Chondrocyte (in vitro differentiated cells): ENCODE measurements around the gene NPEPPS. TPM values are rescaled to one million over a fixed set of nuclear protein-coding genes. Genes with fewer than 3 reads are reported as not detected.

Experiments used
- DNase-seq: peaks from one replicate; pipeline ENCODE4 v3.0.0; 2021; ENCODE audit warnings: mixed read lengths, low spot score
- H3K27ac Mint-ChIP-seq: one replicate; pipeline ENCODE4 v1.8.0; 2021; ENCODE audit warnings: mild to moderate bottlenecking, moderate library complexity, mixed read lengths; ENCODE audit not compliant: unreplicated experiment
- H3K27me3 Mint-ChIP-seq: 2 replicates; pipeline ENCODE4 v1.8.0; 2021; ENCODE audit warnings: low read depth, mixed read lengths
- H3K36me3 Mint-ChIP-seq: 2 replicates; pipeline ENCODE4 v1.8.0; 2021; ENCODE audit warnings: low read depth, mixed read lengths
- H3K4me1 Mint-ChIP-seq: 2 replicates; pipeline ENCODE4 v1.8.0; 2021; ENCODE audit warnings: low read depth, mild to moderate bottlenecking, mixed read lengths
- H3K4me3 Mint-ChIP-seq: one replicate; pipeline ENCODE4 v1.8.0; 2021; ENCODE audit warnings: mild to moderate bottlenecking, moderate library complexity, mixed read lengths; ENCODE audit not compliant: unreplicated experiment
- H3K9me3 Mint-ChIP-seq: 2 replicates; pipeline ENCODE4 v1.8.0; 2021; ENCODE audit warnings: low read depth, mixed read lengths
- total RNA-seq: library from RNA; stranded (reverse); gene quantifications from 3 replicates; pipeline ENCODE4 v1.2.1, GENCODE V29; 2021
- TF ChIP-seq, protein P1 (sequence below): fragments of 200-600 bp; sonication (generic); IDR thresholded peaks from 2 replicates; pipeline ENCODE4 v1.5.0; 2021; ENCODE audit warnings: antibody characterized with exemption, mild to moderate bottlenecking, moderate library complexity

Gene NPEPPS
- total RNA-seq, 1 donor from 2014 or later: 113 TPM

DNA sequence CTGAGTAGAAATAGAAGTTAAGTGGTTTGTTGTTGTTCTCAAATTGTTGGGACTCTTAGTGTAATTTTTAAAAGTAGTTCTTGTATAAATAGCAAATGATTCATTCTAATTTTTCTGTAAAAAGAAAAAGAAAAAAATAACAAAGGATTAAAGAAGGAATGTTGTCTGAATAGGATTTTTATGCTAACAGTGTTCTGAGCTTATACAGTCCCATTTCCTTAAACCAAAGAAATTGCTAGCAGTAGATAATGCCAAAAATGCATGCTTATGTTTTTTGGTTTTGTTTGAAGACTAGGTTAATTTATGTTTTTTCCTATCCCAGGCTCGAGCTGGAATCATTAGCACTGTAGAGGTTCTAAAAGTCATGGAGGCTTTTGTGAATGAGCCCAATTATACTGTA lies 74.1 kb downstream of the NPEPPS start:
- Mint-ChIP-seq H3K4me3 (no peak overlapping the region), H3K36me3 (peaks cover 22% of the 10 kb centered on the region), H3K9me3 (no peaks in the 10 kb centered on the region), H3K27ac (peak overlapping the region; percentile 60), H3K27me3 (no peaks in the 10 kb centered on the region), H3K4me1 (peaks cover 29% of the 10 kb centered on the region)
- DNase-seq: no peak
- TF ChIP-seq, protein P1, sequence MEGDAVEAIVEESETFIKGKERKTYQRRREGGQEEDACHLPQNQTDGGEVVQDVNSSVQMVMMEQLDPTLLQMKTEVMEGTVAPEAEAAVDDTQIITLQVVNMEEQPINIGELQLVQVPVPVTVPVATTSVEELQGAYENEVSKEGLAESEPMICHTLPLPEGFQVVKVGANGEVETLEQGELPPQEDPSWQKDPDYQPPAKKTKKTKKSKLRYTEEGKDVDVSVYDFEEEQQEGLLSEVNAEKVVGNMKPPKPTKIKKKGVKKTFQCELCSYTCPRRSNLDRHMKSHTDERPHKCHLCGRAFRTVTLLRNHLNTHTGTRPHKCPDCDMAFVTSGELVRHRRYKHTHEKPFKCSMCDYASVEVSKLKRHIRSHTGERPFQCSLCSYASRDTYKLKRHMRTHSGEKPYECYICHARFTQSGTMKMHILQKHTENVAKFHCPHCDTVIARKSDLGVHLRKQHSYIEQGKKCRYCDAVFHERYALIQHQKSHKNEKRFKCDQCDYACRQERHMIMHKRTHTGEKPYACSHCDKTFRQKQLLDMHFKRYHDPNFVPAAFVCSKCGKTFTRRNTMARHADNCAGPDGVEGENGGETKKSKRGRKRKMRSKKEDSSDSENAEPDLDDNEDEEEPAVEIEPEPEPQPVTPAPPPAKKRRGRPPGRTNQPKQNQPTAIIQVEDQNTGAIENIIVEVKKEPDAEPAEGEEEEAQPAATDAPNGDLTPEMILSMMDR: no peak

DNA sequence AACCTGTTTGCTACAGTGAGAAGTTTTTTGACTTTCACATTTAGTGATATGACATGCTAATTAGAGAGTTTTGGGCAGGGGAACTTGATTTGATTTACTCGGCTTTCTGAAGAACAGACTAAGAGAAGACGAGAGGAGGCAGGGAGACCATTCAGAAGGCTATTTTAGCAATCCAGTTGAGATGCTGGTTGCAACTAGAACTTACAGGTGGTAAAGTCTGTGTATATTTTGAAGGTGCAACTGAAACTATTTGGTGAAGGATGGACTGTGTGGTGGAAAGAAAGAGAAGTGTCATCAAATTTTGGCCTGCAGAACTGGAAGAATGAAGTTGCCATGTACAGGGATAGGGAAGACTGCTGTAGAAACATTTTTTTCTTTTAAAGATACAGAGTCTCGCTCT lies 76.6 kb downstream of the NPEPPS start:
- H3K27ac Mint-ChIP-seq: no peak overlapping the region
- peaks cover 14% of the 10 kb centered on the region for H3K36me3 Mint-ChIP-seq
- no peaks in the 10 kb centered on the region for H3K9me3 Mint-ChIP-seq
- DNase-seq: no peak
- H3K27me3 Mint-ChIP-seq: no peaks in the 10 kb centered on the region
- H3K4me1 Mint-ChIP-seq: peaks cover 32% of the 10 kb centered on the region
- TF ChIP-seq, protein P1: no peak
- H3K4me3 Mint-ChIP-seq: no peak overlapping the region

DNA sequence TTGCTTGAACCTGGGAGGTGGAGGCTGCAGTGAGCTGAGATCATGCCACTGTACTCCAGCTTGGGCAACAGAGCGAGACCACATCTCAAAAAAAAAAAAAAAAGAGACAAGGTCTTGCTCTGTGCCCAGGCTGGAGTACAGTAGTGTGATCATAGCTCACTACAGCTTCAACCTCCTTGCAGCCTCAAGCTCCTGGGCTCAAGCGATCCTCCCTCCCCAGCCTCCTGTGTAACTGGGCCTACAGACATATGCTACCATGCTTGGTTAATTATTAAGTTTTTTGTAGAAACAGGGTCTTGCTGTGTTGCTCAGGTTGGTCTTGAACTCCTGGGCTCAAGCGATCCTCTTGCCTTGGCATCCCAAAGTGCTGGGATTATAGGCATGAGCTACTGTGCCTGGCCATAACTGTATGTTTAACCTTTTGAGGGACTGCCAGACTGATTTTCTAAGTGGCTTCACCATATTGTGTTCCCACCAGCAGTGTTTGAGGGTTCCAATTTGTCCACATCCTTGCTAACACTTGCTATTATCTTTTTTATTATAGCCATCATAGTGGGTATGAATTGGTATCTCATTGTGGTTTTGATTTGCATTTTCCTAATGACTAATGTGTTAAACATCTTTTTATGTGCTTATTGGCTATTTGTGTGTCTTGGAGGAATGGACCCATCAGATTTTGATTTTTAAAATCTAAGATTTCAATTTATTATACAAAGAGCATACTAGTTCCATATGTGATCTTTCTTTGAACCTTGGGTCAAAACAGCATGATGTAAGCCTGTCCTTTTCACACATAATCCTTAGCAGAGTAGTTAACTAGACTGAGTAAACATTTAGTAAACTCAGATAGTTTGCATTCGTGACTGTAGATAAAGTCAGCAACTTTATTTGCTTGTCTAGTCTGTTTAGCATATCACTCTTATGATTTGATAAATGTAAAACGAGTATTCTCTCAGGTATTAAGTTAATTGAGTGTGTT lies 80.8 kb downstream of the NPEPPS start:
- TF ChIP-seq, protein P1: no peak
- peak overlapping the region; percentile 63 for H3K27ac Mint-ChIP-seq

DNA sequence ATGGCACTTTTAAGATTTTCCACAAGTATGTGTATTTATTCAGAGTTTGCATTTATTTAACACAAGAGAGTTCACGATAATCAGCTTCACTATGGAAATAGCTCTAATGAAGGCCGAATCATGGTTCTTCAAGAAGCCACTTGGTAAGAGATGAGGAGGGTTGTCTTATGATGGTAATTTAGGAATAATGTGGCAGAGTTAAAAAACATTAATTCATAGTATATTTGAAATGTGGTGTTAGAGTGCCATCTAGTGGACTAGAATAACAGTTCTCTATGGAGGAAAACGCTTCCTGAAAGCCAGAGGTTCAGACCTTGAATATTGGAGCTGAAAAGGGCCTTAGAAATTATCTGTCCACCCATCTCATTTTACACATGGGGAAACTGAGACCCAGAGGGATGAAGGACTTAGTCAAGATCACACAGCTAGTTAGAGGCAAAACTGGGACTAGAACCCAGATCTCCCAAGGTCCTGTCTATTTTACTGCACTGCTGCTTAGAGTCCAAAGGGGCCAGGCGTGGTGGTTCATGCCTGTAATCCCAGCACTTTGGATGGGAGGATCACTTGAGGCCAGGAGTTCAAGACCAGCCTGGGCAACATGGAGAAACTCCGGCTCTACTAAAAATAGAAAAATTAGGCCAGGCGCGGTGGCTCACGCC lies 85.0 kb downstream of the NPEPPS start:
- no peak for DNase-seq
- H3K4me3 Mint-ChIP-seq: no peak overlapping the region
- H3K27ac Mint-ChIP-seq: no peak overlapping the region
- no peaks in the 10 kb centered on the region for H3K27me3 Mint-ChIP-seq
- no peaks in the 10 kb centered on the region for H3K9me3 Mint-ChIP-seq
- TF ChIP-seq, protein P1: peak; percentile 92
- peaks cover 32% of the 10 kb centered on the region for H3K4me1 Mint-ChIP-seq
- peaks cover 24% of the 10 kb centered on the region for H3K36me3 Mint-ChIP-seq

More for the DNA sequence above, 80.8 kb downstream of the NPEPPS start:
- Mint-ChIP-seq H3K4me1 (peaks cover 12% of the 10 kb centered on the region), H3K9me3 (no peaks in the 10 kb centered on the region), H3K4me3 (no peak overlapping the region), H3K27me3 (no peaks in the 10 kb centered on the region), H3K36me3 (peaks cover 16% of the 10 kb centered on the region)
- DNase-seq: no peak

DNA sequence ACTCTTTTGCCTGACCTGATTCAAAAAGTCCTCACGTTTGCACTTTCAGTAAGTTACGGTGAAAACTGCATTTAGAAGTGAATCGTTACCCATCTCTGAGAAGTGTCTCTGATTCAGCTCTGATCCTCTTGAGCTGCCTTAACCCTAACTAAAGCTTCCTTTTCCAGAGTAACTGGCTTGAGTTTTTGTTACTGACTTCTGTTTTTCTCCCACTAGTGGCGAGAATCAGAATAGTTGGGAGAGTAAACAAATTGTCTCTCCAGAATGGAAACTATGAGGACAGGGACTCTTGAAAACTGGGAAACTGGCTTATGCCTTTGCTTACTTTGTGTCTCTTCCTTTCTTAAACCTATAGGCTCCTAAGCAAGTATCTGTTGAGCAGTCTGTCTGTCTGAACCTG lies 87.5 kb downstream of the NPEPPS start:
- no peaks in the 10 kb centered on the region for H3K9me3 Mint-ChIP-seq
- peak overlapping the region; percentile 61 for H3K27ac Mint-ChIP-seq
- peaks cover 55% of the 10 kb centered on the region for H3K4me1 Mint-ChIP-seq
- TF ChIP-seq, protein P1: peak; percentile 70
- DNase-seq: no peak
- no peaks in the 10 kb centered on the region for H3K27me3 Mint-ChIP-seq
- H3K36me3 Mint-ChIP-seq: peaks cover 22% of the 10 kb centered on the region
- H3K4me3 Mint-ChIP-seq: no peak overlapping the region
